ENCODE measurements around the gene ARL6IP1.
"Not testable (repeated sequence)": the region's sequence is repeated elsewhere in the genome, so short reads cannot be mapped to it uniquely, and the experiment has no call there.

Gene ARL6IP1

GRCh38 chr16:18757960-18758660 is 43.2 kb downstream of the ARL6IP1 start:
- not testable (repeated sequence) for DNase-seq

- not testable (repeated sequence) for DNase-seq
Observed at GRCh38 chr16:18756639-18757038, 44.7 kb downstream of the ARL6IP1 start.

- not testable (repeated sequence) for DNase-seq
Observed at GRCh38 chr16:18742870-18743269, 58.5 kb downstream of the ARL6IP1 start.
